Liver (tissue), 9 donors: Measurements from ENCODE around the gene PRSS12. TPM values are rescaled to one million over a fixed set of nuclear protein-coding genes. Genes with fewer than 3 reads are reported as not detected.

Experiments used
- DNase-seq: peaks from one replicate; pipeline ENCODE4 v3.0.0-alpha.2; 2017; ENCODE audit warnings: low spot score
- H3K27ac ChIP-seq, 2 donors: one replicate each; pipeline ENCODE4 v1.7.0; 2013; ENCODE audit warnings: inconsistent platforms in 2 of 2, low read length in 2 of 2, control low read depth in 1 of 2, low read depth in 1 of 2, mild to moderate bottlenecking in 1 of 2
- H3K27me3 ChIP-seq, 4 donors: one replicate each; pipeline versions ENCODE4 v1.6.1 to v1.7.0; 2013; ENCODE audit warnings: low read length in 3 of 4, inconsistent platforms in 1 of 4, mild to moderate bottlenecking in 1 of 4, moderate library complexity in 1 of 4; ENCODE audit not compliant: control insufficient read depth in 4 of 4, insufficient read depth in 4 of 4
- H3K36me3 ChIP-seq, 4 donors: one replicate each; pipeline versions ENCODE4 v1.6.1 to v1.7.0; 2013; ENCODE audit warnings: low read length in 3 of 4, mild to moderate bottlenecking in 3 of 4, low read depth in 1 of 4, moderate library complexity in 1 of 4; ENCODE audit not compliant: control insufficient read depth in 4 of 4, insufficient read depth in 3 of 4
- H3K4me1 ChIP-seq, 4 donors: one replicate each; pipeline versions ENCODE4 v1.6.1 to v1.7.0; 2013; ENCODE audit warnings: low read length in 3 of 4, mild to moderate bottlenecking in 3 of 4, moderate library complexity in 1 of 4; ENCODE audit not compliant: control insufficient read depth in 4 of 4, insufficient read depth in 4 of 4
- H3K4me3 ChIP-seq, 3 donors: one replicate each; pipeline versions ENCODE4 v1.6.1 to v1.7.0; 2013; ENCODE audit warnings: low read length in 3 of 3, control low read depth in 1 of 3, low read depth in 1 of 3, mild to moderate bottlenecking in 1 of 3
- H3K9ac ChIP-seq, 2 donors: one replicate each; pipeline ENCODE4 v1.7.0; 2013; ENCODE audit warnings: low read length in 2 of 2, mild to moderate bottlenecking in 2 of 2, moderate library complexity in 2 of 2, control low read depth in 1 of 2, low read depth in 1 of 2
- H3K9me3 ChIP-seq, 4 donors: one replicate each; pipeline versions ENCODE4 v1.6.1 to v1.7.0; 2013; ENCODE audit warnings: low read length in 3 of 4; ENCODE audit not compliant: control insufficient read depth in 4 of 4
- EGR1 ChIP-seq, 2 donors: IDR thresholded peaks; 2 replicates each; pipeline ENCODE4 v1.6.1; 2016 to 2018; ENCODE audit warnings: antibody characterized with exemption in 2 of 2, low read depth in 2 of 2
- FOXA1 ChIP-seq: IDR thresholded peaks from 2 replicates; pipeline ENCODE4 v1.6.1; 2016; ENCODE audit warnings: antibody characterized with exemption
- GABPA ChIP-seq, 2 donors: IDR thresholded peaks in 1 of 2; conservative IDR thresholded peaks in 1 of 2; 2 replicates each; pipeline ENCODE4 v1.6.1; 2016; ENCODE audit warnings: antibody characterized with exemption in 2 of 2, mild to moderate bottlenecking in 1 of 2, moderate library complexity in 1 of 2
- HNF4A ChIP-seq, 2 donors: conservative IDR thresholded peaks; 2 replicates each; pipeline ENCODE4 v1.6.1; 2016; ENCODE audit warnings: antibody characterized with exemption in 2 of 2, mild to moderate bottlenecking in 2 of 2
- JUND ChIP-seq, 2 donors: IDR thresholded peaks; 2 replicates each; pipeline ENCODE4 v1.6.1; 2016; ENCODE audit warnings: antibody characterized with exemption in 2 of 2
- NR2F2 ChIP-seq: IDR thresholded peaks from 2 replicates; pipeline ENCODE4 v1.6.1; 2016; ENCODE audit warnings: antibody characterized with exemption
- RAD21 ChIP-seq, 2 donors: IDR thresholded peaks; 2 replicates each; pipeline ENCODE4 v1.6.1; 2016; ENCODE audit warnings: antibody characterized with exemption in 2 of 2, mild to moderate bottlenecking in 2 of 2
- RXRA ChIP-seq, 2 donors: IDR thresholded peaks; 2 replicates each; pipeline ENCODE4 v1.6.1; 2017 to 2018; ENCODE audit warnings: antibody characterized with exemption in 2 of 2, mild to moderate bottlenecking in 1 of 2
- SP1 ChIP-seq: IDR thresholded peaks from 2 replicates; pipeline ENCODE4 v1.6.1; 2018; ENCODE audit warnings: antibody characterized with exemption, mild to moderate bottlenecking
- YY1 ChIP-seq: IDR thresholded peaks from 2 replicates; pipeline ENCODE4 v1.6.1; 2016; ENCODE audit warnings: antibody characterized with exemption, mild to moderate bottlenecking
- WGBS: extraction: QIAGEN DNeasy Blood & Tissue Kit; methylation state at CpG from one replicate; pipeline ENCODE4 v1.1.7; 2013; 5-methylcytosine and 5-hydroxymethylcytosine counted together
- polyA plus RNA-seq, 2 donors: library from polyadenylated mRNA; stranded (reverse) in 1 of 2; unstranded in 1 of 2; fragments of 200-250 nt in 1 of 2; fragments of >200 nt in 1 of 2; fragmentation: Nextera tagmentation in 1 of 2; extraction: Ambion mirVana in 1 of 2; gene quantifications; one replicate each; pipeline versions ENCODE4 v1.2.1 to v1.2.3, GENCODE V29; 2013 to 2015
- total RNA-seq, 2 donors: library from RNA; depleted of rRNA; stranded (reverse); fragments of >200 nt; gene quantifications; one replicate each; pipeline ENCODE4 v1.2.3, GENCODE V29; 2014
- TF ChIP-seq, protein P1 (sequence below): IDR thresholded peaks from 2 replicates; pipeline ENCODE4 v1.6.1; 2016; ENCODE audit warnings: antibody characterized with exemption
- TF ChIP-seq, protein P2 (sequence below): IDR thresholded peaks from 2 replicates; pipeline ENCODE4 v1.6.1; 2016; ENCODE audit warnings: antibody characterized with exemption
- TF ChIP-seq, protein P3 (sequence below): IDR thresholded peaks from 2 replicates; pipeline ENCODE4 v1.6.1; 2016; ENCODE audit warnings: antibody characterized with exemption, mild to moderate bottlenecking
- TF ChIP-seq, protein P4 (sequence below): fragments of 150-350 bp; IDR thresholded peaks from 2 replicates; pipeline ENCODE4 v1.5.1; 2017; ENCODE audit warnings: improper control_type of control experiment, low read depth, low read length; ENCODE audit not compliant: missing input control
- donor health status: healthy.
- donor health status: healthy.
- donor health status: healthy.
- donor health status: healthy.
- donor health status: healthy.

The PRSS12 gene
- total and polyA plus RNA-seq, 4 donors, result 0.07 to 0.25 (median 0.10) TPM

DNA sequence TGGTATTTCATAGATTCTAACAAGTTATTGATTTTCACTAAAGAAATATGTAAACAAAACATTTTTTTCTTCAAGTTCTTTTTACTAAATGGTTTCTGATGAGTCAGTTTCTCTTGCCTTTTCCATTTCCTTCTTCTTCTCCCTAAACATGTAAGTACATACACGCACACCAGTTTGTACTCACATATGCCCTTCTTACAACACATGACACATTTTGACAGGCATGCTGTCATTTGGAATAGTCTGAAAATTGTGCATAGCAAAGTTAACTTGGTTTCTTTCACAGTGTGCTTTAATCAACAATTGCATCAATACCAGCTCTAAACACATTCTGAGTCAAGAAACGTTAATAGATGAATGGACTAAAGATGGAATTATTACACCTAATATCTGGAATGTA, 35.1 kb downstream of the PRSS12 start (continued):
- TF ChIP-seq, protein P1, sequence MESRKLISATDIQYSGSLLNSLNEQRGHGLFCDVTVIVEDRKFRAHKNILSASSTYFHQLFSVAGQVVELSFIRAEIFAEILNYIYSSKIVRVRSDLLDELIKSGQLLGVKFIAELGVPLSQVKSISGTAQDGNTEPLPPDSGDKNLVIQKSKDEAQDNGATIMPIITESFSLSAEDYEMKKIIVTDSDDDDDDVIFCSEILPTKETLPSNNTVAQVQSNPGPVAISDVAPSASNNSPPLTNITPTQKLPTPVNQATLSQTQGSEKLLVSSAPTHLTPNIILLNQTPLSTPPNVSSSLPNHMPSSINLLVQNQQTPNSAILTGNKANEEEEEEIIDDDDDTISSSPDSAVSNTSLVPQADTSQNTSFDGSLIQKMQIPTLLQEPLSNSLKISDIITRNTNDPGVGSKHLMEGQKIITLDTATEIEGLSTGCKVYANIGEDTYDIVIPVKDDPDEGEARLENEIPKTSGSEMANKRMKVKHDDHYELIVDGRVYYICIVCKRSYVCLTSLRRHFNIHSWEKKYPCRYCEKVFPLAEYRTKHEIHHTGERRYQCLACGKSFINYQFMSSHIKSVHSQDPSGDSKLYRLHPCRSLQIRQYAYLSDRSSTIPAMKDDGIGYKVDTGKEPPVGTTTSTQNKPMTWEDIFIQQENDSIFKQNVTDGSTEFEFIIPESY, result no peak
- TF ChIP-seq YY1 (no peak), JUND (IDR thresholded peaks at IDR 0.05) (no peak), GABPA (IDR thresholded peaks at IDR 0.05 in 1 of 2, conservative IDR thresholded peaks at IDR 0.05 in 1 of 2) (no peak), RAD21 (IDR thresholded peaks at IDR 0.05) (no peak), HNF4A (conservative IDR thresholded peaks at IDR 0.05) (no peak)

DNA sequence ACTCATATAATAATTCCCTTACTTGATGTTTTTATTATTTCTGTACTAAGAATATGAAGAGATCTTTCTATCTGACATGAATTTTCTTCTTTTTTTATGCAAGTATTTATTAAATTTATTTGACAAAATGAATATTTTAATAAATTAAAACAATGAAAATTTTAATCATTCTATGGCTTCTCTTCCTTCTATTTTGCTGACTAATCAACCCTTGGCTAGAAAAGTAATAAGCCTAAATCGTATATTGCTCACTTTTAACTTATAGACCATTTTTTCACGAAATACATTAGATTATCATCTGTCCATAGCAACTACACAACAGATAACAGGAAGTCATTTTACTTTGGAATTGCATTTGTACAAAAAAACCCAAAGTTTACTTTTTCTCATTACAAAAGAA, 38.6 kb downstream of the PRSS12 start:
- Histone ChIP-seq H3K4me3 (no peak overlapping the region), H3K4me1 (no peaks in the 10 kb centered on the region), H3K27ac (no peak overlapping the region), H3K9me3 (no peaks in the 10 kb centered on the region), H3K9ac (no peak overlapping the region), H3K27me3 (no peaks in the 10 kb centered on the region), H3K36me3 (no peaks in the 10 kb centered on the region)
- TF ChIP-seq, protein P2, sequence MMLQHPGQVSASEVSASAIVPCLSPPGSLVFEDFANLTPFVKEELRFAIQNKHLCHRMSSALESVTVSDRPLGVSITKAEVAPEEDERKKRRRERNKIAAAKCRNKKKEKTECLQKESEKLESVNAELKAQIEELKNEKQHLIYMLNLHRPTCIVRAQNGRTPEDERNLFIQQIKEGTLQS, result no peak
- TF ChIP-seq FOXA1 (no peak), RAD21 (IDR thresholded peaks at IDR 0.05) (no peak), SP1 (no peak), RXRA (IDR thresholded peaks at IDR 0.05) (no peak), NR2F2 (no peak), YY1 (no peak), EGR1 (IDR thresholded peaks at IDR 0.05; ENCODE audit: low read depth in 2 of 2) (no peak), GABPA (IDR thresholded peaks at IDR 0.05 in 1 of 2, conservative IDR thresholded peaks at IDR 0.05 in 1 of 2) (no peak), HNF4A (conservative IDR thresholded peaks at IDR 0.05) (no peak)
- TF ChIP-seq, protein P3, sequence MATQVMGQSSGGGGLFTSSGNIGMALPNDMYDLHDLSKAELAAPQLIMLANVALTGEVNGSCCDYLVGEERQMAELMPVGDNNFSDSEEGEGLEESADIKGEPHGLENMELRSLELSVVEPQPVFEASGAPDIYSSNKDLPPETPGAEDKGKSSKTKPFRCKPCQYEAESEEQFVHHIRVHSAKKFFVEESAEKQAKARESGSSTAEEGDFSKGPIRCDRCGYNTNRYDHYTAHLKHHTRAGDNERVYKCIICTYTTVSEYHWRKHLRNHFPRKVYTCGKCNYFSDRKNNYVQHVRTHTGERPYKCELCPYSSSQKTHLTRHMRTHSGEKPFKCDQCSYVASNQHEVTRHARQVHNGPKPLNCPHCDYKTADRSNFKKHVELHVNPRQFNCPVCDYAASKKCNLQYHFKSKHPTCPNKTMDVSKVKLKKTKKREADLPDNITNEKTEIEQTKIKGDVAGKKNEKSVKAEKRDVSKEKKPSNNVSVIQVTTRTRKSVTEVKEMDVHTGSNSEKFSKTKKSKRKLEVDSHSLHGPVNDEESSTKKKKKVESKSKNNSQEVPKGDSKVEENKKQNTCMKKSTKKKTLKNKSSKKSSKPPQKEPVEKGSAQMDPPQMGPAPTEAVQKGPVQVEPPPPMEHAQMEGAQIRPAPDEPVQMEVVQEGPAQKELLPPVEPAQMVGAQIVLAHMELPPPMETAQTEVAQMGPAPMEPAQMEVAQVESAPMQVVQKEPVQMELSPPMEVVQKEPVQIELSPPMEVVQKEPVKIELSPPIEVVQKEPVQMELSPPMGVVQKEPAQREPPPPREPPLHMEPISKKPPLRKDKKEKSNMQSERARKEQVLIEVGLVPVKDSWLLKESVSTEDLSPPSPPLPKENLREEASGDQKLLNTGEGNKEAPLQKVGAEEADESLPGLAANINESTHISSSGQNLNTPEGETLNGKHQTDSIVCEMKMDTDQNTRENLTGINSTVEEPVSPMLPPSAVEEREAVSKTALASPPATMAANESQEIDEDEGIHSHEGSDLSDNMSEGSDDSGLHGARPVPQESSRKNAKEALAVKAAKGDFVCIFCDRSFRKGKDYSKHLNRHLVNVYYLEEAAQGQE, result no peak
- TF ChIP-seq, protein P1, result no peak
- TF ChIP-seq, protein P4, sequence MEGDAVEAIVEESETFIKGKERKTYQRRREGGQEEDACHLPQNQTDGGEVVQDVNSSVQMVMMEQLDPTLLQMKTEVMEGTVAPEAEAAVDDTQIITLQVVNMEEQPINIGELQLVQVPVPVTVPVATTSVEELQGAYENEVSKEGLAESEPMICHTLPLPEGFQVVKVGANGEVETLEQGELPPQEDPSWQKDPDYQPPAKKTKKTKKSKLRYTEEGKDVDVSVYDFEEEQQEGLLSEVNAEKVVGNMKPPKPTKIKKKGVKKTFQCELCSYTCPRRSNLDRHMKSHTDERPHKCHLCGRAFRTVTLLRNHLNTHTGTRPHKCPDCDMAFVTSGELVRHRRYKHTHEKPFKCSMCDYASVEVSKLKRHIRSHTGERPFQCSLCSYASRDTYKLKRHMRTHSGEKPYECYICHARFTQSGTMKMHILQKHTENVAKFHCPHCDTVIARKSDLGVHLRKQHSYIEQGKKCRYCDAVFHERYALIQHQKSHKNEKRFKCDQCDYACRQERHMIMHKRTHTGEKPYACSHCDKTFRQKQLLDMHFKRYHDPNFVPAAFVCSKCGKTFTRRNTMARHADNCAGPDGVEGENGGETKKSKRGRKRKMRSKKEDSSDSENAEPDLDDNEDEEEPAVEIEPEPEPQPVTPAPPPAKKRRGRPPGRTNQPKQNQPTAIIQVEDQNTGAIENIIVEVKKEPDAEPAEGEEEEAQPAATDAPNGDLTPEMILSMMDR, result no peak
- DNase-seq, result no peak
- WGBS, result 86% methylated on average over 2 of the region's 2 CpGs
